ENCODE data around the gene KDF1.
"Not testable (repeated sequence)": the region's sequence is repeated elsewhere in the genome, so short reads cannot be mapped to it uniquely, and the experiment has no call there.

KDF1 gene

GRCh38 chr1:26953374-26953773, 6.9 kb downstream of the KDF1 start:
- no peak for FAIRE-seq

- FAIRE-seq = no peak
Measured at GRCh38 chr1:26951821-26952497, 8.3 kb downstream of the KDF1 start.

- FAIRE-seq = no peak
Measured at GRCh38 chr1:26951216-26951615, 9.1 kb downstream of the KDF1 start.

GRCh38 chr1:26950602-26951001, 9.7 kb downstream of the KDF1 start:
- FAIRE-seq = no peak

- FAIRE-seq = no peak
Measured at GRCh38 chr1:26949926-26950319, 10.3 kb downstream of the KDF1 start.

GRCh38 chr1:26949266-26949925, 10.9 kb downstream of the KDF1 start:
- FAIRE-seq = no peak

GRCh38 chr1:26948725-26949057, 11.6 kb downstream of the KDF1 start:
- FAIRE-seq = not testable (repeated sequence)

- no peak for FAIRE-seq
Measured at GRCh38 chr1:26946270-26946669, 14.0 kb downstream of the KDF1 start.

GRCh38 chr1:26945728-26946127, 14.5 kb downstream of the KDF1 start:
- FAIRE-seq = no peak

- no peak for FAIRE-seq
Measured at GRCh38 chr1:26945138-26945537, 15.1 kb downstream of the KDF1 start.

GRCh38 chr1:26942656-26943055, 17.6 kb downstream of the KDF1 start:
- FAIRE-seq = no peak

GRCh38 chr1:26941311-26941710, 19.0 kb downstream of the KDF1 start:
- no peak for FAIRE-seq

GRCh38 chr1:26938659-26939025, 21.6 kb downstream of the KDF1 start:
- FAIRE-seq = no peak

- no peak for FAIRE-seq
Measured at GRCh38 chr1:26938004-26938658, 22.1 kb downstream of the KDF1 start.

GRCh38 chr1:26936823-26937222, 23.4 kb downstream of the KDF1 start:
- FAIRE-seq = no peak

GRCh38 chr1:26932531-26932930, 27.7 kb downstream of the KDF1 start:
- FAIRE-seq = no peak

- FAIRE-seq = no peak
Measured at GRCh38 chr1:26923711-26924110, 36.6 kb downstream of the KDF1 start.

- no peak for FAIRE-seq
Measured at GRCh38 chr1:26922901-26923300, 37.4 kb downstream of the KDF1 start.

- no peak for FAIRE-seq
Measured at GRCh38 chr1:26922431-26922729, 37.9 kb downstream of the KDF1 start.

GRCh38 chr1:26921540-26922430, 38.5 kb downstream of the KDF1 start, which contains the start of gene NUDC:
Gene NUDC (plus strand): TSS chr1:26921743. CDS start chr1:26921849, 106 bp downstream.
- peak; percentile 83 for FAIRE-seq

- no peak for FAIRE-seq
Measured at GRCh38 chr1:26921126-26921539, 39.1 kb downstream of the KDF1 start.

- no peak for FAIRE-seq
Measured at GRCh38 chr1:26915204-26915842, 44.9 kb downstream of the KDF1 start.
